Ishikawa (cell line): ENCODE results near the gene PLSCR3.

Experiments used
- CEBPB ChIP-seq: IDR thresholded peaks from 2 replicates; pipeline ENCODE4 v1.6.1; 2012
- CREB1 ChIP-seq: IDR thresholded peaks from 2 replicates; pipeline ENCODE4 v1.6.1; 2012; ENCODE audit warnings: low read depth
- EGR1 ChIP-seq: IDR thresholded peaks from 2 replicates; pipeline ENCODE4 v1.6.1; 2012
- EP300 ChIP-seq: IDR thresholded peaks from 2 replicates; pipeline ENCODE4 v1.6.1; 2012; ENCODE audit warnings: borderline replicate concordance
- FOXM1 ChIP-seq: IDR thresholded peaks from 2 replicates; pipeline ENCODE4 v1.6.1; 2012; ENCODE audit warnings: low read depth, borderline replicate concordance
- NFIC ChIP-seq: IDR thresholded peaks from 2 replicates; pipeline ENCODE4 v1.6.1; 2012
- RAD21 ChIP-seq: IDR thresholded peaks from 2 replicates; pipeline ENCODE4 v1.6.1; 2012; ENCODE audit warnings: low read depth
- REST ChIP-seq: IDR thresholded peaks from 2 replicates; pipeline ENCODE4 v1.6.1; 2012; ENCODE audit warnings: low read depth, mild to moderate bottlenecking
- TAF1 ChIP-seq: IDR thresholded peaks from 2 replicates; pipeline ENCODE4 v1.6.1; 2012; ENCODE audit warnings: low read depth, mild to moderate bottlenecking
- TCF12 ChIP-seq: IDR thresholded peaks from 2 replicates; pipeline ENCODE4 v1.6.1; 2012; ENCODE audit warnings: low read depth
- TEAD4 ChIP-seq: IDR thresholded peaks from 2 replicates; pipeline ENCODE4 v1.6.1; 2012
- USF1 ChIP-seq: IDR thresholded peaks from 2 replicates; pipeline ENCODE4 v1.6.1; 2012
- YY1 ChIP-seq: IDR thresholded peaks from 2 replicates; pipeline ENCODE4 v1.6.1; 2012; ENCODE audit warnings: low read depth
- ZBTB7A ChIP-seq: IDR thresholded peaks from 2 replicates; pipeline ENCODE4 v1.6.1; 2012; ENCODE audit warnings: low read depth
- TF ChIP-seq, protein P1 (sequence below): IDR thresholded peaks from 2 replicates; pipeline ENCODE4 v1.6.1; 2012

PLSCR3 gene

DNA sequence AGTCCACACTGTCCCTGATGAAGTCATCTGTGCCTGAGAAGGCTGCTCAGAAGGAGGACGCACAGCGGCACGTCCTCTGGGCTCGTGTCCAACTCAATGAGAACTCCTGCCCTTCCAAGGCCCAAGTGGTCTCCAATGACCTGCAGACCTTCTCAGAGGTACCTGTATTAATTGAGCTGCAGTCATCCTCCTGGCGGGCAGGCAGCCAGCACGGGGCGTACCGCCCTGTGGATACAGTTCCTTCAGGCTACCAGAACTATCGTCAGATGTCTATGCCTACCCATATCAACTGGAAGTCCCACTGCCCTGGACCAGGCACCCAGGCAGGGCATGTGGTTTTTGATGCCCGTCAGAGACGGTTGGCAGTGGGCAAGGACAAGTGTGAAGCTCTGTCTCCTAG, 38.0 kb upstream of the PLSCR3 start:
- no peak for TF ChIP-seq YY1
- TF ChIP-seq CEBPB, result no peak
- TF ChIP-seq FOXM1, result no peak
- TF ChIP-seq USF1, result no peak
- no peak for TF ChIP-seq NFIC
- TF ChIP-seq EGR1, result no peak
- no peak for TF ChIP-seq RAD21
- TF ChIP-seq CREB1, result no peak
- no peak for TF ChIP-seq TAF1
- no peak for TF ChIP-seq EP300
- no peak for TF ChIP-seq TCF12
- TF ChIP-seq TEAD4, result no peak
- TF ChIP-seq, protein P1, sequence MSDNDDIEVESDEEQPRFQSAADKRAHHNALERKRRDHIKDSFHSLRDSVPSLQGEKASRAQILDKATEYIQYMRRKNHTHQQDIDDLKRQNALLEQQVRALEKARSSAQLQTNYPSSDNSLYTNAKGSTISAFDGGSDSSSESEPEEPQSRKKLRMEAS, result no peak
- TF ChIP-seq ZBTB7A, result no peak
- no peak for TF ChIP-seq REST

GRCh38 chr17:7431231-7431630, 36.9 kb upstream of the PLSCR3 start:
- TF ChIP-seq ZBTB7A (no peak), EP300 (no peak)

DNA sequence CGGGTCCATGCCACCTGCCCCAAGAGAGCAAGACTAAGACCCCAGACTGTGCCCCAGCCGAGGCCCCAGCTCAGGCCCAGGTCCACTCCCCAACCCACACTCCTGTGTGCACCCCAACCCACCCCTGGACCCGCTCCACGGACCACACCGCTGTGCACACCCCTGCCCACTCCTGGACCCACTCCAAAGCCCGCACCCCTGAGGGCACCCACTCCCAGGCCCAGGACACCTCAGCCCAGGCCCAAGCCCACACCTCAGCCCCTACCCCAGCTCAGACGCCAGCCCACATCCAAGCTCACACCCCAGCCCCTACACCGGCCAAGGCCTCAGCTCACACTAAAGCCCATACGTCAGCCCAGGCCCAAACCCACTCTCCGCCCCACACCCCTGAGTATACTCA, 35.4 kb upstream of the PLSCR3 start:
- TF ChIP-seq REST (no peak), TAF1 (no peak), YY1 (no peak), NFIC (no peak), CEBPB (no peak), CREB1 (no peak), TEAD4 (no peak), ZBTB7A (no peak), FOXM1 (no peak), EGR1 (no peak)
- TF ChIP-seq, protein P1, result no peak

GRCh38 chr17:7428557-7428956, 34.2 kb upstream of the PLSCR3 start, which contains the start of gene SPEM3:
Gene SPEM3, plus strand, starts transcription at chr17:7428857. Its CDS starts 46 bp downstream, at chr17:7428903.
- TF ChIP-seq EGR1 (no peak), NFIC (no peak), EP300 (no peak), TAF1 (no peak), FOXM1 (no peak), ZBTB7A (no peak), CEBPB (no peak), YY1 (no peak), TEAD4 (no peak), REST (no peak), RAD21 (no peak), USF1 (no peak), TCF12 (no peak), CREB1 (no peak)
- TF ChIP-seq, protein P1, result no peak

DNA sequence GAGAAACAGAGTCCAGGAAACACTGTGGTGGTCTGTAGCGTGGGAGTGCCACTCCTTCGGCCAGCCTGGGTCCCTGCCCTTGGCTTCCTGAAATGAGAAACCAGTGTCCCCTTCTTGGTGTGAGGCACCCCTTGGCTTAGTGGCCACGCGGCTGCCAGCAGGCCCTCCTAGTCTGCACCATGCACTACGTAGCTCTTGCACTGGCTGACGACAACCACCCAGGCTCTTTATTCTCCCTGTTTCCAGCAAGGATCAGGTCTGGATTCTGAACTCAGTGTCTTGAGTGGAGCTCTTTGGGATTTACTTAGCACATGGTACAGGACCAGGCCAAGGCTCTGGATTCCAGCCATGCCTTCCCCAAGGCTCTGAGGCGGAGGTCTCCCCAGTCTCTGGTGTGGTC, 33.2 kb upstream of the PLSCR3 start:
- TF ChIP-seq NFIC (no peak), YY1 (no peak), TAF1 (no peak), EGR1 (no peak), USF1 (no peak), FOXM1 (no peak), ZBTB7A (no peak), CEBPB (no peak), CREB1 (no peak), TCF12 (no peak), TEAD4 (no peak), REST (no peak), EP300 (no peak), RAD21 (no peak)
- TF ChIP-seq, protein P1, result no peak
